Measurements from ENCODE around the gene LRAT.

DNA sequence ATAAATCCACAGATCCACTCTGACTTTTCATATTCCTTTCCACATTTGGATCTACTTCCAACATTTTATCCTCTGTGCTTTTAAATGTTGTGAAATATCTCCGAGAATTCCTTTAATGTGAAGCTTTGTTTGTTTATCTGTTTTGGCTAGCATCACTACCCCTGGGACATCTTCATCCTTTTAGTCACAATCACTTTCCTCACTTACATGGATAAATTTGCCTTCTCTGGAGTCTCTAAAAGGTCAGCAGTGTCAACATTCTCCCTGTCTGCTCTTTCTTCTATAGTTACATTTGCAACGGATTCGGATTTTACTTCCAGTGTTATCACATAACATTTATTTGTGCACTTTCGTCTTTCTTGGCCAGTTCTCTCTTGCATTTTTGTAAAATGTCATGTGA, 34.2 kb upstream of the LRAT start:
- TF ChIP-seq, protein P1, sequence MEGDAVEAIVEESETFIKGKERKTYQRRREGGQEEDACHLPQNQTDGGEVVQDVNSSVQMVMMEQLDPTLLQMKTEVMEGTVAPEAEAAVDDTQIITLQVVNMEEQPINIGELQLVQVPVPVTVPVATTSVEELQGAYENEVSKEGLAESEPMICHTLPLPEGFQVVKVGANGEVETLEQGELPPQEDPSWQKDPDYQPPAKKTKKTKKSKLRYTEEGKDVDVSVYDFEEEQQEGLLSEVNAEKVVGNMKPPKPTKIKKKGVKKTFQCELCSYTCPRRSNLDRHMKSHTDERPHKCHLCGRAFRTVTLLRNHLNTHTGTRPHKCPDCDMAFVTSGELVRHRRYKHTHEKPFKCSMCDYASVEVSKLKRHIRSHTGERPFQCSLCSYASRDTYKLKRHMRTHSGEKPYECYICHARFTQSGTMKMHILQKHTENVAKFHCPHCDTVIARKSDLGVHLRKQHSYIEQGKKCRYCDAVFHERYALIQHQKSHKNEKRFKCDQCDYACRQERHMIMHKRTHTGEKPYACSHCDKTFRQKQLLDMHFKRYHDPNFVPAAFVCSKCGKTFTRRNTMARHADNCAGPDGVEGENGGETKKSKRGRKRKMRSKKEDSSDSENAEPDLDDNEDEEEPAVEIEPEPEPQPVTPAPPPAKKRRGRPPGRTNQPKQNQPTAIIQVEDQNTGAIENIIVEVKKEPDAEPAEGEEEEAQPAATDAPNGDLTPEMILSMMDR (IDR thresholded peaks at IDR 0.05; ENCODE audit: control extremely low read depth in 1 of 3, insufficient read depth in 1 of 3, low read depth in 1 of 3, low read length in 3 of 3) = no peak
- TF ChIP-seq SIN3A (conservative IDR thresholded peaks at IDR 0.05 in 1 of 2, IDR thresholded peaks at IDR 0.05 in 1 of 2; ENCODE audit: low read depth in 1 of 2, low read length in 2 of 2) = no peak
- no peak for TF ChIP-seq POLR2AphosphoS5 (IDR thresholded peaks at IDR 0.05; ENCODE audit: low read depth, low read length)
- TF ChIP-seq GABPA (IDR thresholded peaks at IDR 0.05; ENCODE audit: borderline replicate concordance, insufficient read depth, low read length) = no peak
- TF ChIP-seq, protein P2, sequence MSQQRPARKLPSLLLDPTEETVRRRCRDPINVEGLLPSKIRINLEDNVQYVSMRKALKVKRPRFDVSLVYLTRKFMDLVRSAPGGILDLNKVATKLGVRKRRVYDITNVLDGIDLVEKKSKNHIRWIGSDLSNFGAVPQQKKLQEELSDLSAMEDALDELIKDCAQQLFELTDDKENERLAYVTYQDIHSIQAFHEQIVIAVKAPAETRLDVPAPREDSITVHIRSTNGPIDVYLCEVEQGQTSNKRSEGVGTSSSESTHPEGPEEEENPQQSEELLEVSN (IDR thresholded peaks at IDR 0.05) = no peak
- no peak for TF ChIP-seq CHD1 (IDR thresholded peaks at IDR 0.05; ENCODE audit: low read depth, low read length)
- TF ChIP-seq TAF1 (IDR thresholded peaks at IDR 0.05; ENCODE audit: low read depth, low read length) = no peak
- TF ChIP-seq TEAD4 (IDR thresholded peaks at IDR 0.05; ENCODE audit: low read depth, low read length) = no peak
- no peak for TF ChIP-seq POLR2A (IDR thresholded peaks at IDR 0.05; ENCODE audit: control extremely low read depth in 1 of 2, low read depth in 2 of 2, low read length in 2 of 2)
- no peak for TF ChIP-seq SP1 (IDR thresholded peaks at IDR 0.05; ENCODE audit: low read depth, low read length)
- no peak for TF ChIP-seq MAFK (IDR thresholded peaks at IDR 0.05; ENCODE audit: low read depth, low read length)
- no peak for TF ChIP-seq EP300 (IDR thresholded peaks at IDR 0.05; ENCODE audit: borderline replicate concordance in 1 of 2, low read depth in 2 of 2, low read length in 2 of 2)
- TF ChIP-seq CEBPB (IDR thresholded peaks at IDR 0.05; ENCODE audit: low read depth, low read length) = no peak
- TF ChIP-seq, protein P3, sequence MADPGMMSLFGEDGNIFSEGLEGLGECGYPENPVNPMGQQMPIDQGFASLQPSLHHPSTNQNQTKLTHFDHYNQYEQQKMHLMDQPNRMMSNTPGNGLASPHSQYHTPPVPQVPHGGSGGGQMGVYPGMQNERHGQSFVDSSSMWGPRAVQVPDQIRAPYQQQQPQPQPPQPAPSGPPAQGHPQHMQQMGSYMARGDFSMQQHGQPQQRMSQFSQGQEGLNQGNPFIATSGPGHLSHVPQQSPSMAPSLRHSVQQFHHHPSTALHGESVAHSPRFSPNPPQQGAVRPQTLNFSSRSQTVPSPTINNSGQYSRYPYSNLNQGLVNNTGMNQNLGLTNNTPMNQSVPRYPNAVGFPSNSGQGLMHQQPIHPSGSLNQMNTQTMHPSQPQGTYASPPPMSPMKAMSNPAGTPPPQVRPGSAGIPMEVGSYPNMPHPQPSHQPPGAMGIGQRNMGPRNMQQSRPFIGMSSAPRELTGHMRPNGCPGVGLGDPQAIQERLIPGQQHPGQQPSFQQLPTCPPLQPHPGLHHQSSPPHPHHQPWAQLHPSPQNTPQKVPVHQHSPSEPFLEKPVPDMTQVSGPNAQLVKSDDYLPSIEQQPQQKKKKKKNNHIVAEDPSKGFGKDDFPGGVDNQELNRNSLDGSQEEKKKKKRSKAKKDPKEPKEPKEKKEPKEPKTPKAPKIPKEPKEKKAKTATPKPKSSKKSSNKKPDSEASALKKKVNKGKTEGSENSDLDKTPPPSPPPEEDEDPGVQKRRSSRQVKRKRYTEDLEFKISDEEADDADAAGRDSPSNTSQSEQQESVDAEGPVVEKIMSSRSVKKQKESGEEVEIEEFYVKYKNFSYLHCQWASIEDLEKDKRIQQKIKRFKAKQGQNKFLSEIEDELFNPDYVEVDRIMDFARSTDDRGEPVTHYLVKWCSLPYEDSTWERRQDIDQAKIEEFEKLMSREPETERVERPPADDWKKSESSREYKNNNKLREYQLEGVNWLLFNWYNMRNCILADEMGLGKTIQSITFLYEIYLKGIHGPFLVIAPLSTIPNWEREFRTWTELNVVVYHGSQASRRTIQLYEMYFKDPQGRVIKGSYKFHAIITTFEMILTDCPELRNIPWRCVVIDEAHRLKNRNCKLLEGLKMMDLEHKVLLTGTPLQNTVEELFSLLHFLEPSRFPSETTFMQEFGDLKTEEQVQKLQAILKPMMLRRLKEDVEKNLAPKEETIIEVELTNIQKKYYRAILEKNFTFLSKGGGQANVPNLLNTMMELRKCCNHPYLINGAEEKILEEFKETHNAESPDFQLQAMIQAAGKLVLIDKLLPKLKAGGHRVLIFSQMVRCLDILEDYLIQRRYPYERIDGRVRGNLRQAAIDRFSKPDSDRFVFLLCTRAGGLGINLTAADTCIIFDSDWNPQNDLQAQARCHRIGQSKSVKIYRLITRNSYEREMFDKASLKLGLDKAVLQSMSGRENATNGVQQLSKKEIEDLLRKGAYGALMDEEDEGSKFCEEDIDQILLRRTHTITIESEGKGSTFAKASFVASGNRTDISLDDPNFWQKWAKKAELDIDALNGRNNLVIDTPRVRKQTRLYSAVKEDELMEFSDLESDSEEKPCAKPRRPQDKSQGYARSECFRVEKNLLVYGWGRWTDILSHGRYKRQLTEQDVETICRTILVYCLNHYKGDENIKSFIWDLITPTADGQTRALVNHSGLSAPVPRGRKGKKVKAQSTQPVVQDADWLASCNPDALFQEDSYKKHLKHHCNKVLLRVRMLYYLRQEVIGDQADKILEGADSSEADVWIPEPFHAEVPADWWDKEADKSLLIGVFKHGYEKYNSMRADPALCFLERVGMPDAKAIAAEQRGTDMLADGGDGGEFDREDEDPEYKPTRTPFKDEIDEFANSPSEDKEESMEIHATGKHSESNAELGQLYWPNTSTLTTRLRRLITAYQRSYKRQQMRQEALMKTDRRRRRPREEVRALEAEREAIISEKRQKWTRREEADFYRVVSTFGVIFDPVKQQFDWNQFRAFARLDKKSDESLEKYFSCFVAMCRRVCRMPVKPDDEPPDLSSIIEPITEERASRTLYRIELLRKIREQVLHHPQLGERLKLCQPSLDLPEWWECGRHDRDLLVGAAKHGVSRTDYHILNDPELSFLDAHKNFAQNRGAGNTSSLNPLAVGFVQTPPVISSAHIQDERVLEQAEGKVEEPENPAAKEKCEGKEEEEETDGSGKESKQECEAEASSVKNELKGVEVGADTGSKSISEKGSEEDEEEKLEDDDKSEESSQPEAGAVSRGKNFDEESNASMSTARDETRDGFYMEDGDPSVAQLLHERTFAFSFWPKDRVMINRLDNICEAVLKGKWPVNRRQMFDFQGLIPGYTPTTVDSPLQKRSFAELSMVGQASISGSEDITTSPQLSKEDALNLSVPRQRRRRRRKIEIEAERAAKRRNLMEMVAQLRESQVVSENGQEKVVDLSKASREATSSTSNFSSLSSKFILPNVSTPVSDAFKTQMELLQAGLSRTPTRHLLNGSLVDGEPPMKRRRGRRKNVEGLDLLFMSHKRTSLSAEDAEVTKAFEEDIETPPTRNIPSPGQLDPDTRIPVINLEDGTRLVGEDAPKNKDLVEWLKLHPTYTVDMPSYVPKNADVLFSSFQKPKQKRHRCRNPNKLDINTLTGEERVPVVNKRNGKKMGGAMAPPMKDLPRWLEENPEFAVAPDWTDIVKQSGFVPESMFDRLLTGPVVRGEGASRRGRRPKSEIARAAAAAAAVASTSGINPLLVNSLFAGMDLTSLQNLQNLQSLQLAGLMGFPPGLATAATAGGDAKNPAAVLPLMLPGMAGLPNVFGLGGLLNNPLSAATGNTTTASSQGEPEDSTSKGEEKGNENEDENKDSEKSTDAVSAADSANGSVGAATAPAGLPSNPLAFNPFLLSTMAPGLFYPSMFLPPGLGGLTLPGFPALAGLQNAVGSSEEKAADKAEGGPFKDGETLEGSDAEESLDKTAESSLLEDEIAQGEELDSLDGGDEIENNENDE (IDR thresholded peaks at IDR 0.05; ENCODE audit: insufficient replicate concordance, low read length) = no peak
